Endodermal cell (in vitro differentiated cells): ENCODE data around the gene GLRX3. TPM values are rescaled to one million over a fixed set of nuclear protein-coding genes. Genes with fewer than 3 reads are reported as not detected.
A peak's percentile ranks its signal among the peaks of the same experiment; 100 is the strongest.

Experiments used
- DNase-seq: peaks from one replicate; pipeline ENCODE4 v3.0.0-alpha.2; 2017
- H3K27ac ChIP-seq: 2 replicates; pipeline ENCODE4 v1.5.1; 2013; ENCODE audit warnings: mild to moderate bottlenecking, low read depth, low read length, moderate library complexity
- H3K27me3 ChIP-seq: 2 replicates; pipeline ENCODE4 v1.6.1; 2013; ENCODE audit warnings: mild to moderate bottlenecking, low read length, moderate library complexity; ENCODE audit not compliant: insufficient read depth, control insufficient read depth, poor library complexity, severe bottlenecking
- H3K36me3 ChIP-seq: 2 replicates; pipeline ENCODE4 v1.7.0; 2013; ENCODE audit warnings: mild to moderate bottlenecking, low read length, moderate library complexity; ENCODE audit not compliant: control insufficient read depth, insufficient read depth
- H3K4me1 ChIP-seq: one replicate; pipeline ENCODE4 v1.7.0; 2013; ENCODE audit warnings: low read length; ENCODE audit not compliant: control insufficient read depth, insufficient read depth
- H3K4me3 ChIP-seq: 2 replicates; pipeline ENCODE4 v1.5.1; 2013; ENCODE audit warnings: mild to moderate bottlenecking, low read length, moderate library complexity
- H3K9ac ChIP-seq: 2 replicates; pipeline ENCODE4 v1.6.1; 2013; ENCODE audit warnings: mild to moderate bottlenecking, low read length, moderate library complexity; ENCODE audit not compliant: poor library complexity, severe bottlenecking; ENCODE audit errors: extremely low read depth
- H3K9me3 ChIP-seq: 2 replicates; pipeline ENCODE4 v1.6.1; 2013; ENCODE audit warnings: mild to moderate bottlenecking, low read length, moderate library complexity; ENCODE audit not compliant: control insufficient read depth
- H3K27ac Mint-ChIP-seq: 2 replicates; pipeline ENCODE4 v1.8.0; 2020; ENCODE audit warnings: mixed read lengths
- H3K27me3 Mint-ChIP-seq: 2 replicates; pipeline ENCODE4 v1.8.0; 2021; ENCODE audit warnings: mild to moderate bottlenecking, mixed read lengths; ENCODE audit not compliant: insufficient read depth
- H3K36me3 Mint-ChIP-seq: 2 replicates; pipeline ENCODE4 v1.8.0; 2020; ENCODE audit warnings: low read depth, mixed read lengths
- H3K4me1 Mint-ChIP-seq: 2 replicates; pipeline ENCODE4 v1.8.0; 2020; ENCODE audit warnings: mixed read lengths
- H3K4me3 Mint-ChIP-seq: 2 replicates; pipeline ENCODE4 v1.8.0; 2020; ENCODE audit warnings: mild to moderate bottlenecking, moderate library complexity, mixed read lengths
- H3K9me3 Mint-ChIP-seq: 2 replicates; pipeline ENCODE4 v1.8.0; 2020; ENCODE audit warnings: mild to moderate bottlenecking, mixed read lengths
- WGBS, 2 experiments: methylation state at CpG; one replicate each; pipeline versions ENCODE4 v1.1.5 to v1.1.7; 2013; ENCODE audit warnings: missing lambda C conversion rate in 2 of 2, mixed read lengths in 1 of 2; ENCODE audit not compliant: insufficient coverage in 1 of 2, insufficient read length in 1 of 2; 5-methylcytosine and 5-hydroxymethylcytosine counted together
- total RNA-seq, 2 donors: library from RNA; stranded (reverse); fragmentation: NEBNext Ultra II Directional in 1 of 2; extraction: Animal tissue kit (Norgen Biotek cat#: 25700) in 1 of 2; gene quantifications; 2 replicates in 1 of 2; 3 replicates in 1 of 2; pipeline ENCODE4 v1.2.1, GENCODE V29; 2021
- TF ChIP-seq, protein P1 (sequence below): fragments of 200-600 bp; sonication (generic); conservative IDR thresholded peaks from 2 replicates; pipeline ENCODE4 v1.5.0; 2021; ENCODE audit warnings: antibody characterized with exemption, mild to moderate bottlenecking

The GLRX3 gene
- total RNA-seq, 2 donors from 2014 or later: 119 to 123 TPM

- Mint-ChIP-seq H3K9me3 (no peaks in the 10 kb centered on the region), H3K36me3 (peaks cover 43% of the 10 kb centered on the region), H3K4me1 (peaks cover 18% of the 10 kb centered on the region), H3K27ac (peak overlapping the region; percentile 8), H3K4me3 (no peak overlapping the region), H3K27me3 (no peaks in the 10 kb centered on the region)
- Histone ChIP-seq H3K4me3 (no peak overlapping the region), H3K4me1 (no peaks in the 10 kb centered on the region), H3K9me3 (no peaks in the 10 kb centered on the region), H3K27ac (no peak overlapping the region), H3K27me3 (no peaks in the 10 kb centered on the region), H3K9ac (no peak overlapping the region), H3K36me3 (peaks cover 57% of the 10 kb centered on the region)
- TF ChIP-seq, protein P1, sequence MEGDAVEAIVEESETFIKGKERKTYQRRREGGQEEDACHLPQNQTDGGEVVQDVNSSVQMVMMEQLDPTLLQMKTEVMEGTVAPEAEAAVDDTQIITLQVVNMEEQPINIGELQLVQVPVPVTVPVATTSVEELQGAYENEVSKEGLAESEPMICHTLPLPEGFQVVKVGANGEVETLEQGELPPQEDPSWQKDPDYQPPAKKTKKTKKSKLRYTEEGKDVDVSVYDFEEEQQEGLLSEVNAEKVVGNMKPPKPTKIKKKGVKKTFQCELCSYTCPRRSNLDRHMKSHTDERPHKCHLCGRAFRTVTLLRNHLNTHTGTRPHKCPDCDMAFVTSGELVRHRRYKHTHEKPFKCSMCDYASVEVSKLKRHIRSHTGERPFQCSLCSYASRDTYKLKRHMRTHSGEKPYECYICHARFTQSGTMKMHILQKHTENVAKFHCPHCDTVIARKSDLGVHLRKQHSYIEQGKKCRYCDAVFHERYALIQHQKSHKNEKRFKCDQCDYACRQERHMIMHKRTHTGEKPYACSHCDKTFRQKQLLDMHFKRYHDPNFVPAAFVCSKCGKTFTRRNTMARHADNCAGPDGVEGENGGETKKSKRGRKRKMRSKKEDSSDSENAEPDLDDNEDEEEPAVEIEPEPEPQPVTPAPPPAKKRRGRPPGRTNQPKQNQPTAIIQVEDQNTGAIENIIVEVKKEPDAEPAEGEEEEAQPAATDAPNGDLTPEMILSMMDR: no peak
- no peak for DNase-seq
- WGBS, 2 experiments: 83 to 97% methylated on average over 3 to 4 of the region's 4 CpGs
These were observed 4.8 kb downstream of the GLRX3 start for GRCh38 chr10:130141038-130141437.

DNA sequence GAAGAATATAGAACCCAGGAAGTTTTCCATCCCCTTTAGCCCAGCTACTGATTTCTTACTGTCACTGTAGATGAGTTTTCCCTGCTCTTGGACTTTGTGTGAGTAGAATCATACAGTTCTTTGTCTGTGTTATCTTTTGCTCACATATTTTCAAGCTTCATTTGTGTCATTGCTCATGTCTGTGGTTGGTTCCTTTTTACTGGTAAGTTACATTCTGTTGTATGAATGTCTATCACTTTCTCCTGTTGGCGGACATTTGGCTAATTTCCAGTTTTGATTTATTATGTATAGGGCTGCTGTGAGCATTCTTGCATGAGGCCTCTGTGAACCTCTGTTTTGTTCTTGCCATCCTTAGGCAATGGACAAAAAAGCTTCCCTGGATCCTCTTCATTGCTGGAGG lies 5.3 kb downstream of the GLRX3 start:
- H3K36me3 Mint-ChIP-seq: peaks cover 47% of the 10 kb centered on the region
- Histone ChIP-seq H3K27ac (no peak overlapping the region), H3K9ac (peak overlapping the region; percentile 6), H3K36me3 (peaks cover 61% of the 10 kb centered on the region), H3K27me3 (no peaks in the 10 kb centered on the region), H3K4me1 (no peaks in the 10 kb centered on the region), H3K4me3 (no peak overlapping the region), H3K9me3 (no peaks in the 10 kb centered on the region)
- H3K27me3 Mint-ChIP-seq: no peaks in the 10 kb centered on the region
- no peak for DNase-seq
- H3K4me1 Mint-ChIP-seq: peaks cover 21% of the 10 kb centered on the region
- TF ChIP-seq, protein P1: no peak
- WGBS, 2 experiments: 100% methylated on average over 1 of the region's 1 CpG; no CpG with 5 or more reads in 1 of the 2 experiments
- peak overlapping the region; percentile 8 for H3K27ac Mint-ChIP-seq
- no peak overlapping the region for H3K4me3 Mint-ChIP-seq
- H3K9me3 Mint-ChIP-seq: no peaks in the 10 kb centered on the region

- H3K9ac ChIP-seq: peak overlapping the region; percentile 6
- H3K4me1 Mint-ChIP-seq: peaks cover 21% of the 10 kb centered on the region
- no peak overlapping the region for H3K4me3 Mint-ChIP-seq
These were observed 5.7 kb downstream of the GLRX3 start for GRCh38 chr10:130141878-130142277.

More at GRCh38 chr10:130141878-130142277, 5.7 kb downstream of the GLRX3 start:
- no peaks in the 10 kb centered on the region for H3K27me3 Mint-ChIP-seq
- peaks cover 50% of the 10 kb centered on the region for H3K36me3 Mint-ChIP-seq
- no peaks in the 10 kb centered on the region for H3K27me3 ChIP-seq
- H3K9me3 ChIP-seq: no peaks in the 10 kb centered on the region
- no peak overlapping the region for H3K27ac ChIP-seq
- H3K27ac Mint-ChIP-seq: peak overlapping the region; percentile 8
- no peak overlapping the region for H3K4me3 ChIP-seq
- DNase-seq: no peak
- peaks cover 66% of the 10 kb centered on the region for H3K36me3 ChIP-seq
- H3K9me3 Mint-ChIP-seq: no peaks in the 10 kb centered on the region
- WGBS, 2 experiments: 52 to 79% methylated on average over 2 of the region's 2 CpGs
- TF ChIP-seq, protein P1: no peak
- no peaks in the 10 kb centered on the region for H3K4me1 ChIP-seq
